Activated CD4-positive, alpha-beta T cell treated with anti-CD3 and anti-CD28 coated beads for 36 hours (primary cell): Measurements from ENCODE around the gene ACAN. TPM values are rescaled to one million over a fixed set of nuclear protein-coding genes. Genes with fewer than 3 reads are reported as not detected.
A peak's percentile ranks its signal among the peaks of the same experiment; 100 is the strongest.

ENCODE experiments used
- ATAC-seq: fragments of 200-7000 bp; cut with Tn5 transposase; one replicate; pipeline ENCODE4 v1.10.0; 2021; ENCODE audit warnings: mild to moderate bottlenecking, moderate library complexity
- CTCF ChIA-PET: fragments of 350-600 bp; sonication (Branson Sonifier 250); formaldehyde crosslinking; loops from one replicate; lab custom pipeline; 2021; ENCODE audit warnings: antibody characterized with exemption; lab: Charles Lee
- POLR2A ChIA-PET: fragments of 350-600 bp; sonication (Branson Sonifier 250); formaldehyde crosslinking; loops from one replicate; lab custom pipeline; 2021; ENCODE audit warnings: antibody characterized with exemption, inconsistent platforms; lab: Charles Lee
- DNase-seq: peaks from one replicate; pipeline ENCODE4 v3.0.0-alpha.2; 2020
- H3K27ac Mint-ChIP-seq: one replicate; pipeline ENCODE4 v1.8.0; 2021; ENCODE audit warnings: mixed read lengths
- H3K27me3 Mint-ChIP-seq: one replicate; pipeline ENCODE4 v1.8.0; 2021; ENCODE audit warnings: mixed read lengths
- H3K36me3 Mint-ChIP-seq: one replicate; pipeline ENCODE4 v1.8.0; 2021; ENCODE audit warnings: low read depth, mixed read lengths
- H3K4me1 Mint-ChIP-seq: one replicate; pipeline ENCODE4 v1.8.0; 2021; ENCODE audit warnings: mixed read lengths
- H3K4me3 Mint-ChIP-seq: one replicate; pipeline ENCODE4 v1.8.0; 2021; ENCODE audit warnings: mild to moderate bottlenecking, moderate library complexity, mixed read lengths
- H3K9me3 Mint-ChIP-seq: one replicate; pipeline ENCODE4 v1.8.0; 2021; ENCODE audit warnings: low read depth, mixed read lengths
- intact Hi-C, 2 experiments: fragments of 100-400 bp; cut with DNase I in 1 of 2; cut with micrococcal nuclease in 1 of 2; formaldehyde crosslinking; loops; one replicate each; pipeline versions ENCODE4 v1.14.2 to v1.15.1; 2022 to 2024; cut with DNase I, micrococcal nuclease
- total RNA-seq, 2 experiments: library from RNA; stranded (reverse); gene quantifications; one replicate each; pipeline ENCODE4 v1.2.3, GENCODE V29; 2021

Gene ACAN
- total RNA-seq, 2 experiments from 2014 or later, result not detected

DNA sequence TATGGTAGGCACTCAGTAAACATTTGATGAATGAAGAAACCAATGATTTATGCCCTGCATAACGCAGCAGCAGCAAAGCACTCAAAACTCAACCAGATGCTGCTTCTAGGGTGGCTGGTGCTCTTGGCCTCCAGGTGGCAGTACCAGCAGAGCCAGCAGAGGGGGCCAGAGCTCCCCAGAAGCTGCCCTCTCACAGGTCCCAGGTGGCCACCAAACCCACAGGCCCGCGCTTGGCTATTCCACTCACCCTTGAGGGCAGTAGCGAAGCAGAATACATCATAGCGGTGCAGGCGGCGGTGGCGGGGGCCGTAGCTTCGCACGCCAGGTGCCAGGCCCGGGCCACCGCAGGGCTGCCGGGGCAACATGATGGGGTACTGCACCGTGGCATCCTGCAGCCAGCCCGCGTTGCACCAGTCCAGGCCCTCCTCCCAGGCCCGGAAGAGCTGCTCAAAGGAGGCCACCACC is 75.5 kb downstream of the ACAN start:
- intact Hi-C loops, result no loop called here
- ChIA-PET CTCF (interaction anchor here (0.6 to 2.7 kb wide), 9 partner anchors 9 to 424 kb away, joined by 3 to 15 read pairs (median 4); partner anchors contain the start of gene HAPLN3), POLR2A (interaction anchor here (0.5 kb wide), 1 partner anchor 368 kb away, joined by 5 read pairs; no protein-coding TSS in a partner anchor)
- ATAC-seq (peak; percentile 72), DNase-seq (peak; percentile 68)
- H3K27ac Mint-ChIP-seq, result no peak overlapping the region
- H3K9me3 Mint-ChIP-seq, result no peaks in the 10 kb centered on the region
- peaks cover 34% of the 10 kb centered on the region for H3K36me3 Mint-ChIP-seq
- H3K4me3 Mint-ChIP-seq, result no peak overlapping the region
- H3K4me1 Mint-ChIP-seq, result no peaks in the 10 kb centered on the region
- H3K27me3 Mint-ChIP-seq, result no peaks in the 10 kb centered on the region

DNA sequence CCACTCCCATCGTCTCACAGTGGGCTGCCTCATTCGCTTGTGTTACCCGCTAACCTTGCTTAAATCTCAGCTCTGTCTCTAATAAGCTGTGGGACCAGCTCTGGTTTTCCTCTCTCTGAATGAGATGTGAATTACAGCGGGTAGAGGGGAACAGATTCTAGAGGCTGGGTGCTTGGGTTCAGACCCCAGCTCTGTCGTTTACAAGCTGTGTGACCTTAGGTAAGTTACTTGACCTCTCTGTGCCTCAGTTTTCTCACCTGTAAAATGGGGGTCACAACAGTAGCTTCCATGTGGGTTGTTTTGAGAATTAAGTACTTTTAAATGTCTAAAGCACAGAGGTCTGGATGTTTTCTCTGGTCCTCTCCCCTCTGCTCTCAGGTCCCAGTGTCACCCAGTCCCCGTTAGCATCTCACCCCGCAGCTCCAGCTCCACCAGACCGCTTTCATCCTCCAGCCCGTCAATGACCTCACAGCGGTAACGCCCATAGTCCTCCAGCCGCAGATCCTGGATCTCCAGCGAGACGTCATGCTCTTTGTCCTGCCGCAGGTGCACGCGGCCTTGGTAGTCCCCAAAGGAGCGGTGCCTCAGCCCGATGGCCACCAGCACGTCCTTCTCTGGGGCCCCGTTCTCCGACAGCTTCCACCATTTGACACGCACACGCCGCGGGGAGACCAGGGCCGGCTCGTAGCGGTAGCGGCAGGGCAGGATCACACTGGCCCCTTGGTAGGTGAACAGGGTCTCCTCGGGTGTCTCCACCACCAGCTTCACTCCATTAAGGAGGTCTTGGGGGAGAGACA is 77.9 kb downstream of the ACAN start:
- intact Hi-C loops, result no loop called here
- H3K36me3 Mint-ChIP-seq, result peaks cover 38% of the 10 kb centered on the region

DNA sequence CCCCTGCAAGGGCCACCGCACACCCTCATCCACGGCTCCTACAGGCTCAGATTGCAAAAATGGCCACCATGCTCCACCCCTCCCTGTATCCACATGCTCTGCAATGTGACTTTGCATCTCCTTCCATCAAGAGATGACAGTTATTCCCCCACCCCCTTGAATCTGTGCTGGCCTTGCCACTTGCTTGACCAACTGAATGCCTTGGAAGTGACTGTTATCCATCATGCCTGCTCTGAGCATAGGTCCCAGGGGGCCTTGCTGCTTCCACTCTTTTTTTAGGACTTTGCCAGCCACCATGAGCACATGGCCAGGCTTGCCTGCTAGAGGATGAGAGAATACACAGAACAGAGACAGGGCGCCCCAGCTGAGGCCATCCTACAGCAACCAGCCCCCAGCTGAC is 78.5 kb downstream of the ACAN start:
- H3K27ac Mint-ChIP-seq, result no peak overlapping the region
- no peak for DNase-seq
- peaks cover 34% of the 10 kb centered on the region for H3K36me3 Mint-ChIP-seq
- CTCF ChIA-PET, result interaction anchor here (0.6 to 1.8 kb wide), 4 partner anchors 10 to 549 kb away, joined by 3 to 5 read pairs (median 4); no protein-coding TSS in a partner anchor
- POLR2A ChIA-PET, result interaction anchor here (0.6 to 0.9 kb wide), 2 partner anchors 10 to 198 kb away, joined by 3 to 4 read pairs; no protein-coding TSS in a partner anchor
- no peak overlapping the region for H3K4me3 Mint-ChIP-seq
- H3K9me3 Mint-ChIP-seq, result no peaks in the 10 kb centered on the region
- H3K4me1 Mint-ChIP-seq, result no peaks in the 10 kb centered on the region
- no peaks in the 10 kb centered on the region for H3K27me3 Mint-ChIP-seq
- no peak for ATAC-seq
- intact Hi-C loops, result no loop called here

More for the DNA sequence above, 77.9 kb downstream of the ACAN start:
- CTCF ChIA-PET, result interaction anchor here (0.9 to 2.7 kb wide), 6 partner anchors 9 to 34 kb away, joined by 3 to 15 read pairs (median 4); partner anchors contain the start of gene HAPLN3
- no peak for ATAC-seq
- H3K4me1 Mint-ChIP-seq, result no peaks in the 10 kb centered on the region
- no peaks in the 10 kb centered on the region for H3K27me3 Mint-ChIP-seq
- H3K9me3 Mint-ChIP-seq, result no peaks in the 10 kb centered on the region
- no peak overlapping the region for H3K27ac Mint-ChIP-seq
- DNase-seq, result no peak
- H3K4me3 Mint-ChIP-seq, result no peak overlapping the region
- POLR2A ChIA-PET, result interaction anchor here (0.6 kb wide), 1 partner anchor 198 kb away, joined by 4 read pairs; no protein-coding TSS in a partner anchor

DNA sequence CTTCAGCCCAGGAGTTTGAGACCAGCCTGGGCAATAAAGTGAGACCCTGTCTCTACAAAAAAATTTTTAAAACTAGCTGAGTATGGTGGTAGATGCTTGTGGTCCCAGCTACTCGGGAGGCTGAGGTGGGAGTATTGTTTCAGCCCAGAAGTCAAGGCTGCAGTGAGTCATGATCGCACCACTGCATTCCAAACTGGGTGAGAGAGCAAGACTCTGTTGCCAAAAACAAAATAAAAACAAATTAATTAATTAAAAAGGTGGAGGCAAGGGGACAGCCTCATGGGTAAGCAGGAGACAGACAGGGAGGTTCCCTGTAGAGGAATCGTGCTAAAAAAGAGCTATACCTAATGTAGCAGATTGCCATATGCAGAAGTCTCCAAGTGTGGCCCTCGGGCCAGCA is 79.5 kb downstream of the ACAN start:
- ChIA-PET CTCF (interaction anchor here (0.5 to 1.9 kb wide), 8 partner anchors 9 to 431 kb away, joined by 3 to 9 read pairs (median 4); no protein-coding TSS in a partner anchor), POLR2A (no interaction called here)
- ATAC-seq, result no peak
- Mint-ChIP-seq H3K4me3 (no peak overlapping the region), H3K4me1 (no peaks in the 10 kb centered on the region), H3K9me3 (no peaks in the 10 kb centered on the region), H3K27ac (no peak overlapping the region), H3K36me3 (peaks cover 35% of the 10 kb centered on the region), H3K27me3 (no peaks in the 10 kb centered on the region)
- no peak for DNase-seq
- intact Hi-C loops, result no loop called here

DNA sequence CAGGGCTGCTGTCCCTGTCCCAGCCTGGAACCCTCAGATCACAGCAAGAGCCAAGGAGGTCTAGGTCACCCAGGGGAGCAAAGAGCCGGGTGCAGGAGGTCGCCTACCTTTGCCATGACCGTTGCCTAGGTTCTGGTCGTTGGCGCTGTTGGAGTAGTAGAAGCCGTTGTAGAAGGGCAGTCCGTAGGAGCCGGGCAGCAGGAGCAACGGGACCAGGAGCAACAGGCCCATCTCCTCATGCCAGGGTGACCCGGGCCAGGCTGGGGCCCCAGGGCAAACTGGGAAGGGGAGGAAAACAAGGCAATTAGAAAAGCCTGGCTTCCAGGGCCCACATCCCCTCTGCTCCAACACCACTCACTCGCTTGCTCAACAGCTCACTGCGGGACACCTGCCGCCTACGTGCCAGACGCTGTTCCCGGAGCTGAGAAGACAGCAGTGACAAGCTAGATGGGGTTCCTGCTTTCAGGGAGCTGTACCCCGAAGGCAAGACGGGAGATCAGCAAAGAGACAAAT is 83.9 kb downstream of the ACAN start:
- CTCF ChIA-PET, result interaction anchor here (0.7 to 1.6 kb wide), 3 partner anchors 9 to 420 kb away, joined by 3 to 4 read pairs (median 3); partner anchors contain the start of gene MRPL46
- H3K27ac Mint-ChIP-seq, result no peak overlapping the region

DNA sequence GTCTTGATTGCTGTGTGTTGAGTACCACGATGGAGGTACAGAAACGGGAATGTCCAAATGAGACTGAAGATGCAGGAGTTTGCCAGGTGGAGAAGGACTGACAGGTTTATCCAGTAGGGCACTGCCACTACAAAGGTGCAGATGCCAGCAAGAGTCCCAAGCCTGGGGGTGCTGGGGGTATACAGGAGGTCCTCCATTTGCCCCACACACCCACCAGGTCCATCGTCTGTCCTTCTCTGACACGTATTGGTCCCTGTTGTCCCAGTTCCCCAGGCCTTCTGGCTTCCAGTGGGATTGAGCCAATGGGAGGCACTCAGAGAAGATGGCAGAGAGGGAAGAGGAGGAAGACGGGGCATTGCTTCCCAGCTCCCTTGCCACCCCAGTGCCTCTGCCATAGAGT is 85.5 kb downstream of the ACAN start:
- H3K4me1 Mint-ChIP-seq, result peaks cover 8% of the 10 kb centered on the region
- H3K27ac Mint-ChIP-seq, result no peak overlapping the region

More for the DNA sequence above, 83.9 kb downstream of the ACAN start:
- Mint-ChIP-seq H3K9me3 (no peaks in the 10 kb centered on the region), H3K36me3 (peaks cover 24% of the 10 kb centered on the region), H3K4me3 (no peak overlapping the region), H3K4me1 (peaks cover 3% of the 10 kb centered on the region), H3K27me3 (no peaks in the 10 kb centered on the region)
- DNase-seq (no peak), ATAC-seq (no peak)
- intact Hi-C loops, result no loop called here
- POLR2A ChIA-PET, result interaction anchor here (0.6 kb wide), 1 partner anchor 214 kb away, joined by 4 read pairs; no protein-coding TSS in a partner anchor

DNA sequence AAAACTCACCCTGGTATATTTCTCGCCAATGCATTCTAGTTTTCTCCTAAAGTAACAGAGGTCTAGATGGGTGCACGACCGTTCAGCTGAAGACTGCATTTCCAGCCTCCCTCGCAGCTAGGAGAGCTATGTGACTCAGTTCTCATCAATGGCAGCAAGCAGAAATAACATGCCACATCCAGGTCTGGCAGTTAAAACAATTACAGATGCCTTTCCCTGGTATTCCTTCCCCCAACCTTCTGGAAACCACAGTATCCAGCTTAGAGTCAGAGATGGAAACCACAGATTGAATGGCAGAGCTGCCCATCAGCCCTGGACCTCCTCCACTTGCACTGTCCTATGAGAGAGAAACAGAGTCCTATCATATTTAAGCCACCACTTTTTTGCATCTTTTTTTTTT is 87.3 kb downstream of the ACAN start:
- ChIA-PET CTCF (interaction anchor here (0.6 to 4.2 kb wide), 2 partner anchors 14 to 88 kb away, joined by 3 to 25 read pairs; no protein-coding TSS in a partner anchor), POLR2A (interaction anchor here (1.5 kb wide), 1 partner anchor 14 kb away, joined by 4 read pairs; no protein-coding TSS in a partner anchor)
- Mint-ChIP-seq H3K4me3 (no peak overlapping the region), H3K4me1 (peaks cover 14% of the 10 kb centered on the region), H3K27ac (no peak overlapping the region), H3K27me3 (no peaks in the 10 kb centered on the region), H3K36me3 (peaks cover 20% of the 10 kb centered on the region), H3K9me3 (no peaks in the 10 kb centered on the region)
- intact Hi-C loops, result loop anchor here in 1 of 2 experiments (5.0 to 10.0 kb wide), 3 partner anchors 197 to 444 kb away; partner anchors contain the start of genes ABHD2 and POLG
- ATAC-seq (no peak), DNase-seq (no peak)

More for the DNA sequence above, 85.5 kb downstream of the ACAN start:
- ChIA-PET CTCF (interaction anchor here (1.2 kb wide), 1 partner anchor 16 kb away, joined by 3 read pairs; no protein-coding TSS in a partner anchor), POLR2A (no interaction called here)
- intact Hi-C loops, result no loop called here
- DNase-seq, result no peak
- H3K27me3 Mint-ChIP-seq, result no peaks in the 10 kb centered on the region
- ATAC-seq, result no peak
- no peak overlapping the region for H3K4me3 Mint-ChIP-seq
- H3K36me3 Mint-ChIP-seq, result peaks cover 28% of the 10 kb centered on the region
- no peaks in the 10 kb centered on the region for H3K9me3 Mint-ChIP-seq

DNA sequence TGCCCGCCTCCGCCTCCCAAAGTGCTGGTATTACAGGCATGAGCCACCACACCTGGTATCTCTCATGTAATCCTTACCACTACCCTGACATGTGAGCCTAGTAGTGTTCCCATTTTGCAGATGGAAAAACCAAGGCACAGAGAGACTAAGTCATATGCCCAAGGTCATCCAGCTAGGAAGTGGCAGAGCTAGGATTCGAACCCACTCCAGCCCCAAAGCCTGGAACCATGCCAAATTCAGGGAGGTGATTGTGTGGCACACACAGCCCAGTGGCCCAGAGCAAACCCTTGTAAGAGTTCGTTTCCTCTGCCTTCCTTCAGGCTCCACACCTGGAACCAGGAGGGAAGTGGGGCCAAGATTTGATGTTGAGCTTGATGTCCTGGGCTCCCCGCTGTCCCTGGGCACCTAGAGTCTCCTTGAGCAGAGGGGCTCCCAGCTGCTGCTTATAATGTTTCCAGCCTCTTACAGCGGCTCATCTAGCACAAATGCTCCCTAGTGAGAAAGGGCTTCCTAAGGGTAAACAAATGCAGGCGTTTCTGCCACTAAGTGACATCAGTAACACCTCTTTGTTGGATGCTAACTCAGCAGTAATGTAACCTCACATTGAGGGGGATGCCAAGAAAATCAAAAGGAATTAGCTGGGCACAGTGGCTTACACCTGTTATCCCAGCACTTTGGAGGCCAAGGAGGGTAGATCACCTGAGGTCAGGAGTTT is 88.5 kb downstream of the ACAN start:
- CTCF ChIA-PET, result interaction anchor here (0.6 to 4.2 kb wide), 7 partner anchors 9 to 424 kb away, joined by 3 to 25 read pairs (median 4); partner anchors contain the start of genes MRPL46 and MRPS11
- ATAC-seq (no peak), DNase-seq (no peak)
- no peaks in the 10 kb centered on the region for H3K9me3 Mint-ChIP-seq
- H3K27ac Mint-ChIP-seq, result no peak overlapping the region
- peaks cover 19% of the 10 kb centered on the region for H3K36me3 Mint-ChIP-seq
- H3K27me3 Mint-ChIP-seq, result no peaks in the 10 kb centered on the region
- H3K4me3 Mint-ChIP-seq, result no peak overlapping the region
- H3K4me1 Mint-ChIP-seq, result peaks cover 20% of the 10 kb centered on the region
- intact Hi-C loops, result loop anchor here in 1 of 2 experiments (5.0 to 10.0 kb wide), 3 partner anchors 196 to 443 kb away; partner anchors contain the start of genes ABHD2 and POLG
- POLR2A ChIA-PET, result interaction anchor here (0.6 to 1.5 kb wide), 3 partner anchors 13 to 197 kb away, joined by 3 to 4 read pairs (median 3); no protein-coding TSS in a partner anchor

DNA sequence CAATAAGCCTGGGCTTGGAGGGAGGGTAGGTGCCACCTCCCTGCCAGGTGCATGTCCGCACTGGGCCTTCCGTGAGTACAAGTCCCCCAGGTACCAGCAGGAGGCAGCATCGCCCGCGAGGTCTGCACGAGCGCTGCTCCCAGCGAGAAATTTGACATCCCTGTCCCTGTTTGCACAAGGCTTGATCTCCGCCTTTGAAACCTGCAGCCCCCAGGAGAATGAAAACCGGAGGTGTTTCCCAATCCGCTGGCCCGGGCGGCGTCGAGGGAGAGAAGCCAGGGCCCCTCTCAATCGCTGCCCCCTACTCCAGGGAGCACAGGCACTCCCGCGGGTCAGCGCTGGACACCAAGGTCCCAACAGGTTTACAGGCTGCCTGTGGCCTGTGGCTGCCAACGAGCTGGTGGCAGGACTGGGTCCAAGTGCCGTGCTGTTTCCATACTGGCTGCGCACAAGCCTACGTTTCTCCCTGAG is 91.1 kb downstream of the ACAN start:
- Mint-ChIP-seq H3K36me3 (peaks cover 12% of the 10 kb centered on the region), H3K27me3 (no peaks in the 10 kb centered on the region), H3K9me3 (no peaks in the 10 kb centered on the region), H3K4me3 (peak overlapping the region; percentile 83), H3K4me1 (peaks cover 32% of the 10 kb centered on the region), H3K27ac (peak overlapping the region; percentile 81)
- intact Hi-C loops, result loop anchor here (1.0 to 10.0 kb wide), 9 partner anchors 10 to 440 kb away; partner anchors contain the start of genes ABHD2 (in 1 of the 2), FANCI (in 1 of the 2), MFGE8 (in 1 of the 2) and POLG (in 1 of the 2)
- CTCF ChIA-PET, result interaction anchor here (1.4 to 2.2 kb wide), 5 partner anchors 9 to 123 kb away, joined by 6 to 21 read pairs (median 8); no protein-coding TSS in a partner anchor
- DNase-seq (peak; percentile 93), ATAC-seq (peak; percentile 63)
- POLR2A ChIA-PET, result no interaction called here
